Stimulated activated CD8-positive, alpha-beta memory T cell treated with anti-CD3 and anti-CD28 coated beads, Interleukin-15, amount 100 ng/mL, for 24 hours (primary cell): ENCODE measurements around the gene RNF208.

Experiments
- DNase-seq: peaks from one replicate; pipeline ENCODE4 v3.0.0-alpha.2; 2020; ENCODE audit warnings: low read depth

The RNF208 gene

DNA sequence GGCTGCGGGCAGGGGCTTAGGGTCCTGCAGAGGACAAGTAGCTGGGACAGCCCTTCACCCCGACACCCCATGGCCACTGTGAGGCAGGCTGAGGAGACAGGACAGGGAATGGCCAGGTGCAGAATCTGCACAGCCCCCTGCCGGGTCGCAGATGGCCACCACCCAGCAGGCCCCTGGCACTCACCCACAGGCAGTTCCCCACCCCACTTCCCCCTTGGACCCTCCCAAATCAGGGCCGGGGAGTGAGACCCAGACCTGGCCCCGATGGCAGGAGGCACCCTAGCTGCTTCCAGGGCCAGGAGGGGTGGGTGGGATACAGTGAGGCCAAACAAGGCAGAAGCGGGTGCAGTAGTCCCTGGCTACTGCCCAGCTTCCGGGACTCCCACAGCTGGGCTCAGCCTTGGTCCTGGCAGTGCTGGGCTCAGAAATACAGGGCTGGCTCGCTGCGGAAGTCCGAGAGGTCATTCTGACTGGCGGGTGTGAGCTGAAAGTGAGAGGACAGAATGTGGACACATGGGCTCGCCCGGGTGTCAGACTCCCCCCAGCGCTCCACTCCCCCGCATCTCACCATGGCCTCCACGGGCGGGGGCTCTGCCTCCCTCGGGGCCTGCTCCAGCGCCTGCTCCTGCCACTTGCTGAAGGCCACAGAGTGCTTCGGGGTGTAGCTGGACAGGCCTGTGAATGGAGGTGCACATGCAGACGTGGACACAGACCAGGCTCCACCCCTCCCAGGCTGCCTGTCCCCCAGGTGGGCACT is 30.2 kb downstream of the RNF208 start:
- no peak for DNase-seq

GRCh38 chr9:137191245-137191644 is 30.8 kb downstream of the RNF208 start:
- DNase-seq, result no peak

DNA sequence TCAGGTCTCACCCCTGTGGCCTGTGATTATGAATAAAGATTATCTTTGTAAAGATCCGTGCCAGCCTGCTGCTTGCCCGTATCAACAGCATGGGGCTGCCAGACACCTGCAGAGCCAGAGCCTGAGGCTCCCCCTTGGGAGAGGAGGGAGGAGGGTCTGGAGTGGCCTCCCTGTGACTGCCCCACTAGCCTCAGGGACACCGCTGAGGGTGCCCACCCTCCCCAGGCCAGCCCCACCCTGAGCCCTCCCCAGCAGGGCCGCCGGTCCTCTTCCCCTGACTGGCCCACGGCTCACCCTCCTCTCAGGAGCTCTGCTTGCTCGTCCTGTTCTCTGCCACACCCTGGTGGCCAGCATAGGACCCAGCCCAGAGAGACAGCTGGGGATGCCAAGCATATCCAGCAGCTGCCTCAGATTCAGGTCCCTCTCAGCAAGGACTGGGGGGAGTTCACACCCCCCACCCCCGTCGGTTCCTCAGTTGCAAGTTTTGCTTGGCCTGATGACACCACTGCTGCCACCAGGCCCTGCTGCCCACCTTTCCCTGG is 31.7 kb downstream of the RNF208 start:
- no peak for DNase-seq

DNA sequence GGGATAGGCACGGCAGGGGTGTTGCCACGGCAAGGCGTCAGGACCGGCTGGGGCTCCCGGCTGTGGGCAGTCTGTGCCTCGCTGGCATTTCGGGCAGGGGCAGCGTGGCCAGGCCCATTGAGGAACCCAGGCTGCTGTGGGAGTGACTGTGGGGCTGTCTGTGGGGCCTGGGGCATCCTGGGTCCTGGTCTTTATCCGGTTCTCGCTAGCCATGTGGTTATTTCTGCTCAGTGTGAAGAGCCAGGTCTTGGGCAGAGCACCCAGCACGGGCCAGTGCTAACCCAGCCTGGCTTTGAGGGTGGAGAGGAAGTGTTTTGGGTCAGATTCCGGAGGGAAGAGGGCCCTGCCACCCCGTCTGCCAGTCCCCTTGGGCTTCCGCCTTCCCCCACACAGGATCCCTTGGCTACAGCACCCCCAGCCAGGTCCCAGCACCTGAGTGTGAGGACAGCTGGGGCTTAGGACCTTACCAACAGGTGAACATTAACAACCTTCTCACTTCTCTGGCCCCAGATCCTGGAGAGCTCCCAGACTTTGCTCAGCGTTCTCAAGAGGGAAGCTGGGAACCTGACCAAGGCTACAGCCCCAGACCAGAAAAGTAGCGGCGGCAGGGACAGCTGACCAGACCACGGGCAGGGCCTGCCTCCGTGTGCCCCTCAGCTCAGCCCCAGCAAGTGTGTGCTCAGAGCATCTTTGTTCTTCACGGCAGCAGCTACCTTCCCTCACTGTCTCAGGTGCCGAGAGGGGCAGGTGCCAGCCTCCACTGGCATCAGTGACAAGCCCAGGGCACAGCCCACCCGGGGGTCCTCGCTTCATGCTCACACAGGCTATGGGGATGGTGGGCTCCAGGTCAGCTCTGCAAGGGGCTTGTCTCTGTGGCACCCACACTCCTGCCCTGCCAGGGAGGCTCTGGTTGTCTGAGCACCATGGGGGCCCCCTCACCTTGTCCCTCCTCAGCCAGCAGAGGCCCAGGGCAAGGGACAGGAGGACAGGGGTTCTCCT is 32.4 kb downstream of the RNF208 start:
- DNase-seq, result no peak

DNA sequence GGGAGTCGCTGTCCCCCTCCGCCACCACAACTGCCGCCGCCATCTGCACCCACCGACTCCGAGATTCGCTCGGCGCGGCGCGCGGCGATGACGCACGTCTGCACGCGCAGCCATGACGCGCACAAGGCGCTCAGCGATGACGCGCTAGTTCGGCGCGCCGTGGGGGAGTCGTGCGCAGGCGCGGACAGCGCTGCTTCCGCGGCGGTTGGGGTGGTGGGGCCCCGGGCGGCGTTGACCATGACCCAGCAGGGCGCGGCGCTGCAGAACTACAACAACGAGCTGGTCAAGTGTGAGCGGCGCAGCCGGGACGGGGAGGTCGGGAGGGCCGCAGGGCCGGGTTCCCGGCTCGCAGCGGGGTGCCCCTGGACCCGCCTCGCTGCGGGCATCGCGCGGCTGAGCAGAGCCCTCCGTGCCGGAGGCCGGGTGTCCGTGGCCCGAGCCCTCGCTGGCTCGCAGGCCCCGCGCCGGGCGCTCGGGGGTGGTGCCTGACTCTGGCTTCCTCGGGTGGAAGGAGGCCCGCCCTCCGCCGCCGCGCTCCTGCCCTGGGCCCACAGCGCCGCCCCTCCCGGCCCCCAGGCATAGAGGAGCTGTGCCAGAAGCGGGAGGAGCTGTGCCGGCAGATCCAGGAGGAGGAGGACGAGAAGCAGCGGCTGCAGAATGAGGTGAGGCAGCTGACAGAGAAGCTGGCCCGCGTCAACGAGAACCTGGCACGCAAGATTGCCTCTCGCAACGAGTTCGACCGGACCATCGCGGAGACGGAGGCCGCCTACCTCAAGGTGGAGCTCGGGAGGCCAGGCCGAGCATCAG is 33.3 kb downstream of the RNF208 start, which contains the start of the genes ANAPC2 and SSNA1:
Gene ANAPC2, minus strand, starts transcription at position 71 of the 807 bp plus-strand sequence. Its CDS starts 28 bp downstream, at position 43.
Gene SSNA1, plus strand, starts transcription at position 187 of the 807 bp plus-strand sequence. Its CDS starts 51 bp downstream, at position 238.
- DNase-seq, result peak; percentile 98

GRCh38 chr9:137188086-137188489 is 34.0 kb downstream of the RNF208 start:
- no peak for DNase-seq

DNA sequence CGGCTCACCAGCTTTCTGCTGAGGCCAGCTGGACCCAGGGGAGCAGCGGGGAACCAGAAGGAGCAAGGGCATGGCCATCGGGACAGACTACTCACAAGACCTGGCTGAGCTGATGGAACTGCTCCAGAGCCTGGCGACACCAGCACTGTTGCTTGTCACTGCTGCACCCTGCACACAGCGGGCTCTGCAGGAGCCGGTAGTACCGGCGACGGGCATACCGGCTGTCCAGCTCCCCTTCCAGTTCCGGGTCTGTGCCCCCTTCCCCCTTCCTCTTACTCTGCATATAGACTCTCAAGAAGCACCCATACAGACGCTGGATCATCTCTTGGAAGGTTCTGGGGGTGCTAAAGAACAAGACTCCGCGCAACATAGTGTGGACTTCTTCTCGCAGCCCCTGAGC is 34.7 kb downstream of the RNF208 start:
- DNase-seq, result no peak

DNA sequence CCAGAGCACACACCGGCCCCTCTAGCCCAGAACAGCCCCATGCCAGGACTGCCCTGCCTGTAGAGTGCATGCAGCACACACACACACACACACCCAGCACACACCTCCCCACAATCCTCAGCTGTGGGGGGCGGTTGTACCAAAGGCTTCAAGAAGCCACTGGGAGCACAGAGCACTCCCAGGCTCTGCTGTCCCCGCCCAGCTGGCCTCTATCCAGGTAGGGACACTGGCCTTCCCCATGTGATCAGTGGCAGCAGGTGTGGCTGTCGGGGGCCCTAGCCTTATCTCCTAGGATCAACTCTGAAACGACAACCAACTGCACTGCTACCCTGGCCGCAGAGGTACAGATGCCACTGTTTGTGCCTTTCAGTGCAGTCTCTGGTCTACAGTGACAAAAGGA is 35.7 kb downstream of the RNF208 start:
- no peak for DNase-seq

GRCh38 chr9:137185921-137186320 is 36.1 kb downstream of the RNF208 start:
- DNase-seq, result no peak

GRCh38 chr9:137184881-137185660 is 37.0 kb downstream of the RNF208 start:
- DNase-seq, result no peak

GRCh38 chr9:137183980-137184595 is 38.0 kb downstream of the RNF208 start:
- DNase-seq, result no peak

DNA sequence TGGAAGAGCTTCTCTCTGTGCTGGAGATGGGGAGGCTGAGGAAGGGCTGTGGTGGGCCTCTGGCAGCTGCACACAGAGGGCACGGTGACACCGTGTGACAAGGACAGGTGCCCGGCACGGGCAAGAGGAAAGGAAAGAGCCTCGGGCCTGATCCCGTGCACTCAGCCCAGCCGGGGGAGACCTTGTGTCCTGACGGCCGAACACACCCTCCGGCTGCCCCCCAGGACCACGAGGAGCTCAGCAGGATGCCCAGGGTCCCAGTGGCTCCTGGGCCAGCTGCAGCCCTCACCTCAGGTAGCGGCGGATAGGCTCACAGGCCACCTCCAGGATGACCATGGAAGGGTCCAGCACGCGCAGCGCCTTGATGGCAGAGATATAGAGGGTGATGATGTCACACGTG is 39.2 kb downstream of the RNF208 start:
- DNase-seq, result no peak

DNA sequence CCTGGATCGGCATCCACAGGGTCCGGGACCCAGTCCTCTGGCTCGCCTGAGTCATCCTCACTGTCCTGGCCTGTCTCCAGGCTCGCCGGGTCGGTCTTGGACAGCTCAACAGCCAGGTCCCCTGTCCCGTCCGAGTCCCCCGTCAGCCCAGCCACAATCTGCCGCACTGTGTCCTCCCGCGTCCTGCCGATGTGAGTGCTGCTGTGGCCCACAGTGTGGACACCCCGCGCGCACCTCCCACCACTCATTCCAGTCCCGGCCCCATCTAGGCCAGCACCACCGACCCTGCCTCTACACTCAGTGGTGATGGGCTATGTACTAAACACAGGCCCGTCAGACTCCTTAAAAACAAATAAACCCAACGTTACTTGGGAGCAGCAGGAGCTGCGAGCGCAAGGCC is 40.4 kb downstream of the RNF208 start:
- DNase-seq, result no peak

DNA sequence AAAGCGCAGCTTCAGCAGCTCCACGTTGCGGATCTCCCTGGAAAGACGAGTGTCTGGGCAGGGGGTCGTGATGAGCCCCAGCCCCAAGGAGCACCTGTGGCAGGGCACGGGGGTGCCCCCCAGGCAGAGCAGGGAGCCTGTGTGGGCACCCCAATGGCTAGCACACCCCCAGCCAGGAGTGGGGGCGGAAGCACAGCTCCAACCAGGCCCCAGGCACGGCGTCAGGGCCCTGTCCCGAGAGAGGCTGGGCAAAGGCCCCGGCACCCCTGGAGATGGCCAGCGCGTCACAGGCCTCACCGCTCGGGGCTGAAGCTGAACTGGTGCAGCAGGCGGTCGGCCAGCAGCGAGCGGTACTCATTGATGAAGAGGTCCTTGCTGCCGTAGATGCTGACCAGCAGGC is 41.5 kb downstream of the RNF208 start:
- no peak for DNase-seq

GRCh38 chr9:137179761-137180160 is 42.3 kb downstream of the RNF208 start:
- no peak for DNase-seq

- no peak for DNase-seq
Measured at GRCh38 chr9:137178939-137179630, 43.0 kb downstream of the RNF208 start.

GRCh38 chr9:137178201-137178938 is 43.7 kb downstream of the RNF208 start:
- no peak for DNase-seq

DNA sequence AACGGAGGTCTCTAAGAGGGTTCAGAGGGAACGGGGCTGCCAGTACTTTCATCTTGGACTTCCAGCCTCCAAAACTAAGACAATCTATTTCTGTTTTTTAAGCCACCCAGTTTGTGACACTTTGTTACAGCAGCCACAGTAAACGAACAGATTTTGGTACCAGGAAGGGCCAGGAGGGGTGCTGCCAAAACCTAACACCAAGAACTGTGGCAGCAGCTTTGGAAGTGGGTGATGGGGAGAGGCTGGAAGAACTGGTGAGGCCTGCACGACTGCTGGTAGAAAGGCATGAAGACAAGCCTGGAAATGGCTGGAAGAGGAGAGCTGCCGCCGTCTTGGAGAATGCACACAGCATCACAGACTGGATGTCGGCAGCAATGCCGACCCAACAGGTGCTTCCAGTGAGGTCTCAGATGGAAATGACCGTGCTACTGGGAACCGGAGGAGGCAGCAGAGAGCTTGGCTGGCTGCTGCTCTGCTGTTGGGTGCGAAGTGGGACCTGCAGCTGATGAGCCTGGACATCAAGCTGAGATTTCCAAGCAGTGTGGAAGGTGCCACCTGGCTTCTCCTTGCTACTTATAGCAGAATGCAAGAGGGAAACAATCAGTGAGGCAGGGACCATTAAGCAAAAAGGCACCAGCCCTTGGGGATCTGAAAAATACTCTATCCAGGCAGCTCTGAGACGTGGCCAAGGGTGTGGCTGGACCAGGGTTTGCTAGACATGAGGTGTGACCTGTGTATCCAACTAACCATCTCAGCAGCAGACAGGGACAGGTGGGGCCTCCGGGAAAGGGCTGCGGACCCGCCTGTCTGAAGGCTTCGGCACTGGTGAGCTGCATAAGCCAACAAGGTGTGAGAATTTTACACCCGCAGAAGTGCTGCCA is 45.5 kb downstream of the RNF208 start:
- DNase-seq, result no peak
